ENCODE measurements around the gene RBBP8NL. TPM values are rescaled to one million over a fixed set of nuclear protein-coding genes. Genes with fewer than 3 reads are reported as not detected.

Gene RBBP8NL
- total RNA-seq, 1 experiment from 2014 or later = not detected

DNA sequence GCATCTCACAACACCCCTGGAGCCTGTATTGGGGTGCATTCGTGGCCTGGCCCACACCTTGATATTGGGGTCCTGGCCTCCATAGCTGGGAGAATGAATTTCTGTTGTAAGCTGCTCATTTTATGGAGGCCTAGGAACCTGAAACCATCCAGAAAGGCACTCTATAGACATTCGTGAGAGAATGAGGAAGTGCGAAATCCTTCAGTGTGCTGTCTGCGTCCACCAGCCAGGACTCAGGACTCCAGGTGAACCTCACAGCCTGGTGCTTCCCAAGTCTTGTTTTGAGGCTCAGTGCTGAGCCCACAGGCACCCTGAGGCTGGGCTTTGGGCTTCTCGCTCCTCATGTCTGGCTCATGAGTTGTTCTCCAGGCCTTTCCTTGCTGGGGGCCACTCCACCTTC, 11.9 kb upstream of the RBBP8NL start:
- no peaks in the 10 kb centered on the region for H3K36me3 Mint-ChIP-seq (ENCODE audit: insufficient read depth, unreplicated experiment)
- BruUV-seq (replicated peaks) = no TSS peak
- H3K27me3 Mint-ChIP-seq (ENCODE audit: insufficient read depth, unreplicated experiment) = peaks cover 73% of the 10 kb centered on the region
- H3K9me3 Mint-ChIP-seq (ENCODE audit: unreplicated experiment) = no peaks in the 10 kb centered on the region
- TF ChIP-seq, protein P1, sequence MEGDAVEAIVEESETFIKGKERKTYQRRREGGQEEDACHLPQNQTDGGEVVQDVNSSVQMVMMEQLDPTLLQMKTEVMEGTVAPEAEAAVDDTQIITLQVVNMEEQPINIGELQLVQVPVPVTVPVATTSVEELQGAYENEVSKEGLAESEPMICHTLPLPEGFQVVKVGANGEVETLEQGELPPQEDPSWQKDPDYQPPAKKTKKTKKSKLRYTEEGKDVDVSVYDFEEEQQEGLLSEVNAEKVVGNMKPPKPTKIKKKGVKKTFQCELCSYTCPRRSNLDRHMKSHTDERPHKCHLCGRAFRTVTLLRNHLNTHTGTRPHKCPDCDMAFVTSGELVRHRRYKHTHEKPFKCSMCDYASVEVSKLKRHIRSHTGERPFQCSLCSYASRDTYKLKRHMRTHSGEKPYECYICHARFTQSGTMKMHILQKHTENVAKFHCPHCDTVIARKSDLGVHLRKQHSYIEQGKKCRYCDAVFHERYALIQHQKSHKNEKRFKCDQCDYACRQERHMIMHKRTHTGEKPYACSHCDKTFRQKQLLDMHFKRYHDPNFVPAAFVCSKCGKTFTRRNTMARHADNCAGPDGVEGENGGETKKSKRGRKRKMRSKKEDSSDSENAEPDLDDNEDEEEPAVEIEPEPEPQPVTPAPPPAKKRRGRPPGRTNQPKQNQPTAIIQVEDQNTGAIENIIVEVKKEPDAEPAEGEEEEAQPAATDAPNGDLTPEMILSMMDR (IDR thresholded peaks at IDR 0.05; ENCODE audit: unreplicated experiment) = no peak
- no peak for DNase-seq (ENCODE audit: unreplicated experiment)
- no peak overlapping the region for H3K4me3 Mint-ChIP-seq (ENCODE audit: unreplicated experiment)
- intact Hi-C loops (cut with micrococcal nuclease) = no loop called here
- ChIA-PET POLR2A (no interaction called here), CTCF (interaction anchor here (0.8 kb wide), 1 partner anchor 60 kb away, joined by 4 read pairs; no protein-coding TSS in a partner anchor)
- no peaks in the 10 kb centered on the region for H3K4me1 Mint-ChIP-seq (ENCODE audit: insufficient read depth, unreplicated experiment)
- no peak overlapping the region for H3K27ac Mint-ChIP-seq (ENCODE audit: low read depth, unreplicated experiment)

DNA sequence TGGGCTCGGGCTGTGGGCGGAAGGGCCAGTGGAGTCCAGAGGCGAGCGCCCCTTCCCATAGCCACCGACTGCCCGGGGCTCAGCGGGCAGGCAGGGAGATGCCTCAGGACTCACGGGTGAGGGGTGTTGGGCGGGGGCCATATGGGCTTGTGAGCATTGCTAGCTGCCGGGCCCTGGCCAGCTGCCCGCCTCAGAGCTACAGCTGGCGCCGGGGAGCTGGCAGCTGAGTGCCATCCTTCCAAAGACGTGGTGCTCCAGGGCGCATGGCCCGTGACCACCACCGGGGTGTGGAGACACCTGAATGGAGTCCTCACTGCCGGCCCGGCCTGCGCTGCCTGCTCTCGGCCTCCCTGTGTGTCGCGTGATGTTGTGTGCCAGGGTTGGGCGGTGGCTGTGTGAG, 10.6 kb upstream of the RBBP8NL start:
- TF ChIP-seq, protein P1 (IDR thresholded peaks at IDR 0.05; ENCODE audit: unreplicated experiment) = no peak
- CTCF ChIA-PET = interaction anchor here (2.5 kb wide), 1 partner anchor 28 kb away, joined by 9 read pairs; no protein-coding TSS in a partner anchor
- no peaks in the 10 kb centered on the region for H3K9me3 Mint-ChIP-seq (ENCODE audit: unreplicated experiment)
- H3K4me3 Mint-ChIP-seq (ENCODE audit: unreplicated experiment) = no peak overlapping the region
- intact Hi-C loops (cut with micrococcal nuclease) = no loop called here
- no peak overlapping the region for H3K27ac Mint-ChIP-seq (ENCODE audit: low read depth, unreplicated experiment)
- BruUV-seq (replicated peaks) = no TSS peak
- peaks cover 64% of the 10 kb centered on the region for H3K27me3 Mint-ChIP-seq (ENCODE audit: insufficient read depth, unreplicated experiment)
- no peaks in the 10 kb centered on the region for H3K36me3 Mint-ChIP-seq (ENCODE audit: insufficient read depth, unreplicated experiment)
- POLR2A ChIA-PET = no interaction called here
- DNase-seq (ENCODE audit: unreplicated experiment) = no peak
- H3K4me1 Mint-ChIP-seq (ENCODE audit: insufficient read depth, unreplicated experiment) = no peaks in the 10 kb centered on the region

DNA sequence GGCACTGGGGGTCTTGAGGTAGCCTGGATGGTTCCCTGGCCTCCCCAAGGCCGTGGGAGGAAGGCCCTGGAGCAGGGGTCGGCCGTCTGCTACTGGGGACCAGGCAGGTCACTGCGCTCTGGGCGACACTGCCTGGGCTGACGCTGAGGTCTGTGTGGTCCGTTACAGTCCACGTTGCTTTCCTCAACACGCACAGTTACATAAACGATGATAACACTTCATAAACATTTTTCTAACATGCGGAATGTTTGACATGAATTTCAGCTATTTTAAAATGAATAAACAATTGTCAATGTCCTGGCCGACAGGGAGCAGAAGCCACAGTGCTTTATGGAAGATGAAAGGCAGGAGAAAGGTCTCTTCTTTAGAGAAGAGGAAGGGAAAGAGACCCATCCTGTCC, 10.2 kb upstream of the RBBP8NL start:
- CTCF ChIA-PET = interaction anchor here (2.5 kb wide), 1 partner anchor 27 kb away, joined by 9 read pairs; no protein-coding TSS in a partner anchor
- Mint-ChIP-seq H3K9me3 (ENCODE audit: unreplicated experiment) (no peaks in the 10 kb centered on the region), H3K4me1 (ENCODE audit: insufficient read depth, unreplicated experiment) (no peaks in the 10 kb centered on the region), H3K36me3 (ENCODE audit: insufficient read depth, unreplicated experiment) (no peaks in the 10 kb centered on the region), H3K4me3 (ENCODE audit: unreplicated experiment) (no peak overlapping the region), H3K27ac (ENCODE audit: low read depth, unreplicated experiment) (no peak overlapping the region), H3K27me3 (ENCODE audit: insufficient read depth, unreplicated experiment) (peaks cover 60% of the 10 kb centered on the region)
- POLR2A ChIA-PET = interaction anchor here (0.6 kb wide), 1 partner anchor 191 kb away, joined by 3 read pairs; no protein-coding TSS in a partner anchor
- DNase-seq (ENCODE audit: unreplicated experiment) = no peak
- BruUV-seq (replicated peaks) = no TSS peak
- TF ChIP-seq, protein P1 (IDR thresholded peaks at IDR 0.05; ENCODE audit: unreplicated experiment) = no peak
- intact Hi-C loops (cut with micrococcal nuclease) = no loop called here

DNA sequence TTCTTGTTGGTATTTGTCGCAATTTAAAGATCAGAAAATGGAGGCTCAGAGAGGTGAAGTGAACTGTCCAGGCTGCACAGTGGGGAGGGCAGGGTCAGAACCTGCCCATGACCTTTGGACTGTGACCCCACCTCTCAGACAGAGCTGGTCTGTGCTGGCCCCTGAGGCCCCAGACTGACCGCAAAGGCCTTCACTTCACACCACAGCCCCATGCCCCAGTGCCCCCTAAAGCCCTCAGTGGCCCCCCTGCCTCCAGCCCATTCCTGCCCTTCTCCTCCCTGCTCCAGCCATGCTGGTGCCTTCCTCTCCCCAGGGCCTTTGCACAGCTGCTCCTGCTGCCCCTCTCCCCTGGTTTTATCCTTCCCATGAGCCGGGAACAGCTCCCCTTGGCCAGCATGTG, 9.4 kb upstream of the RBBP8NL start:
- TF ChIP-seq, protein P1 (IDR thresholded peaks at IDR 0.05; ENCODE audit: unreplicated experiment) = no peak
- ChIA-PET POLR2A (no interaction called here), CTCF (interaction anchor here (2.5 kb wide), 1 partner anchor 26 kb away, joined by 9 read pairs; no protein-coding TSS in a partner anchor)
- Mint-ChIP-seq H3K27ac (ENCODE audit: low read depth, unreplicated experiment) (no peak overlapping the region), H3K9me3 (ENCODE audit: unreplicated experiment) (no peaks in the 10 kb centered on the region), H3K4me1 (ENCODE audit: insufficient read depth, unreplicated experiment) (no peaks in the 10 kb centered on the region), H3K27me3 (ENCODE audit: insufficient read depth, unreplicated experiment) (peaks cover 52% of the 10 kb centered on the region), H3K4me3 (ENCODE audit: unreplicated experiment) (no peak overlapping the region), H3K36me3 (ENCODE audit: insufficient read depth, unreplicated experiment) (no peaks in the 10 kb centered on the region)
- intact Hi-C loops (cut with micrococcal nuclease) = no loop called here
- no TSS peak for BruUV-seq (replicated peaks)
- DNase-seq (ENCODE audit: unreplicated experiment) = no peak
